Spleen (tissue), 7 donors: ENCODE data around the gene FES.

ENCODE experiments used
- CTCF ChIP-seq, 11 experiments: fragments of 200-600 bp in 7 of 11; fragments of 450-650 bp in 4 of 11; sonication (generic) in 4 of 11; IDR thresholded peaks in 8 of 11; conservative IDR thresholded peaks in 3 of 11; 1 replicate in 7 of 11; 2 replicates in 4 of 11; pipeline versions ENCODE4 v1.4.0 to v1.8.0; 2016 to 2021; ENCODE audit warnings: antibody characterized with exemption in 11 of 11, inconsistent platforms in 4 of 11, mild to moderate bottlenecking in 1 of 11
- POLR2A ChIP-seq, 3 donors: fragments of 450-650 bp; IDR thresholded peaks; one replicate each; pipeline ENCODE4 v1.5.1; 2017; ENCODE audit warnings: antibody characterized with exemption in 3 of 3, mild to moderate bottlenecking in 1 of 3
- donor health status: DM: no; HTN: no; CAD: no; lungs with moderate emphysema.
- donor health status: DM: no; HTN: no; CAD: no.
- donor health status: DM: no; HTN: no; CAD: no.

- TF ChIP-seq CTCF (IDR thresholded peaks at IDR 0.05 in 8 of 11, conservative IDR thresholded peaks at IDR 0.05 in 3 of 11) (no peak), POLR2A (IDR thresholded peaks at IDR 0.05) (no peak)
These were observed 2.9 kb upstream of the FES start for GRCh38 chr15:90881181-90881977.
